Activated naive CD8-positive, alpha-beta T cell treated with anti-CD3 and anti-CD28 coated beads, Interleukin-2, amount 50 U/mL, for 16 hours (primary cell): ENCODE measurements around the gene ELMO2.

ENCODE experiments used
- DNase-seq: peaks from one replicate; pipeline ENCODE4 v3.0.0-alpha.2; 2020; ENCODE audit warnings: low read depth, low spot score

Gene ELMO2, protein sequence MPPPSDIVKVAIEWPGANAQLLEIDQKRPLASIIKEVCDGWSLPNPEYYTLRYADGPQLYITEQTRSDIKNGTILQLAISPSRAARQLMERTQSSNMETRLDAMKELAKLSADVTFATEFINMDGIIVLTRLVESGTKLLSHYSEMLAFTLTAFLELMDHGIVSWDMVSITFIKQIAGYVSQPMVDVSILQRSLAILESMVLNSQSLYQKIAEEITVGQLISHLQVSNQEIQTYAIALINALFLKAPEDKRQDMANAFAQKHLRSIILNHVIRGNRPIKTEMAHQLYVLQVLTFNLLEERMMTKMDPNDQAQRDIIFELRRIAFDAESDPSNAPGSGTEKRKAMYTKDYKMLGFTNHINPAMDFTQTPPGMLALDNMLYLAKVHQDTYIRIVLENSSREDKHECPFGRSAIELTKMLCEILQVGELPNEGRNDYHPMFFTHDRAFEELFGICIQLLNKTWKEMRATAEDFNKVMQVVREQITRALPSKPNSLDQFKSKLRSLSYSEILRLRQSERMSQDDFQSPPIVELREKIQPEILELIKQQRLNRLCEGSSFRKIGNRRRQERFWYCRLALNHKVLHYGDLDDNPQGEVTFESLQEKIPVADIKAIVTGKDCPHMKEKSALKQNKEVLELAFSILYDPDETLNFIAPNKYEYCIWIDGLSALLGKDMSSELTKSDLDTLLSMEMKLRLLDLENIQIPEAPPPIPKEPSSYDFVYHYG

GRCh38 chr20:46406200-46406985, at the start of gene ELMO2:
Gene ELMO2, minus strand, starts transcription at chr20:46406615. Its CDS starts 12,133 bp downstream, at chr20:46394482.
- DNase-seq, result peak; percentile 98

GRCh38 chr20:46455729-46456128, 49.3 kb upstream of the ELMO2 start:
- no peak for DNase-seq

DNA sequence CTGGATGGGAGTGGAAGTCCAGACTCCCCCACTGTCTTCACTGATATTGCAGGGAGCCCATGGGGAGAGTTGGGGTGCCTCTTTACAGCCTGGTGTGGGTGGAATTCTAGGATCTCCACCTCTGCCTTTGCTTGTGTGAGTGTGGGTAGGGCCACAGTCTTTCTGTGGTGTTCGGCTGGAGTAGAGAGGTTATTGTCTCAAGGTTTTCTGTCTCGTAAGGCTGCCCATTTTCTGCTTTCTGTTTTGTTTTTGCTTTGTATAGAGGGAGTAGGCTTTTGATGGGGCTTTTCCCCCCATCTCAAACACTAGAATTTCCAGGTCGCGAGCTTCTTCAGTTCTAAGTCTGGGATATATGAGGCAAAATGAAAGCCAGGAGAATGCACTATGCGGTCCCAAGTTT, 40.4 kb upstream of the ELMO2 start:
- no peak for DNase-seq

GRCh38 chr20:46439837-46440236, 33.4 kb upstream of the ELMO2 start:
- DNase-seq, result no peak

- DNase-seq, result no peak
Observed at GRCh38 chr20:46438156-46438750, 31.8 kb upstream of the ELMO2 start.

GRCh38 chr20:46435146-46435545, 28.7 kb upstream of the ELMO2 start:
- no peak for DNase-seq

DNA sequence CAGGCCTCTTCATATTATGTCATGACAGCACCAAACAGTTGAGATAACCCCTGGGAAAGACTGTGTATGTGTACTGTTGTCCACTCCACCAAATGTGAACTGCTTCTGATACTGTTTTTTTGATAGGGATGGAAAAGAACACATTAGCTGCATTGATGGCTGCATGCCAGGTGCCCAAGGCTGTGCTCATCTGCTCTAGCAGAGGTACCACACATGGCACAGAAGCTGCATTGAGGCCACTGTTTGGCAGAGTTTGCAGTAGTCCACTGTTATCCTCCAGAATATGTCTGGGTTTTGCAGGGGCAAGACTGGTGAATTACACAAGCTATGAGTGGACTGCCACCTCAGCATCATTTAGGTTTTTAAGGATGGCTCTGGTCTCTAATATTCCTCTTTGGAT, 28.2 kb upstream of the ELMO2 start:
- no peak for DNase-seq

- no peak for DNase-seq
Observed at GRCh38 chr20:46433051-46433450, 26.6 kb upstream of the ELMO2 start.

DNA sequence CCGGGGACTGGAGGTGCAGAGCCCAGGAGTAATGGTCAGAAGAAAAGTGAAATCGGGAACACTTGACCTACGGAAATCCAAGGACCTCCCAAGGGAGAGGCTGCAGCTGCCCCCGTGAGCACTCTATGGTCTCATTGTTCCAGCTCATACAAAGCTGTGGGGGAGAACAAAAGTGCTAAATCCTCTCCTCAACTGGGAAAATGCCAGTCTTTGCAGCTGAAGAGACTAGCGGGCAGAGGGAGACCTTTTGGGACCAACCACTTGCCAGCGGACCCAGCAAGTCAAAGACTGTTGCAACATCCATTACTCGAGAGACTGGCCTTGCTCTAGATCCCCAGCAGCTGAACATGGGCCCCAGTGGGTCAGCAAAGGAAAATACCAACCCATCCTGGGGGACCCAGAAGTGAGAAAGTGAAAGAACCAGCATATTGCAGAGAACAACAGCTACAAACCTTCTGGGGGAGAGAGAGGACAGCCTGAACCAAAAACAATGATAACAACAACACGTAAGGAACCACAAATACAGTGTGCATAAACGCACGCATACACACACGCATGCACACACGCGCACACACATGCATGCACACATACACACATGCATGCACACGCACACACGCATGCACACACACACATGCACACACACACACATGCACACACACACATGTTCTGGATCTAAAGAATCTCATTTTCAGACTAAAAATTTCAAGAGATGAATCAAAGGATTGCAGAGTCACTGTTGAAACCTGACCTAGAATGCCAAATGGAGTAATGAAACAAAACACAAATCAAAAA, 24.7 kb upstream of the ELMO2 start:
- no peak for DNase-seq

- DNase-seq, result no peak
Observed at GRCh38 chr20:46427384-46427783, 21.0 kb upstream of the ELMO2 start.

- no peak for DNase-seq
Observed at GRCh38 chr20:46423882-46424482, 17.6 kb upstream of the ELMO2 start.

DNA sequence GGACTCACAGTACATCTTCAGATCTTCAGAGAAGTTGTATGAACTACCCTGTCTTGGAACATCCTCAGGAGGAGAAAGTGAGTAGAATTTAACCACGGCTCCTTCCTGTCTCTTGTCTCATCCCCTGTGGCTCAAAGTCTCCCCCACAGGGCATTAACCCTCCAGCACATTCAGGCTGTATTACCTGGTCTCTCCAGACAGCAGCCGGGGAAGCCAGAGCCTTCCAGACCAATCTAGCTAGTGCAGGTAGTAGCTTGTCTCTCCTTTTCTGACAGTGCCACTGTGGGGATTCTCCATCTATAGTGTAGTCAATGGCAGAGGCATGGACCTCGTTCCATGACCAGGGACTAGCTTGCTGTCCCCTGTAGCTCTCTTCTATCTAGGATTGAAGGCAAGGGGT, 16.9 kb upstream of the ELMO2 start:
- no peak for DNase-seq

- no peak for DNase-seq
Observed at GRCh38 chr20:46420878-46421277, 14.5 kb upstream of the ELMO2 start.

DNA sequence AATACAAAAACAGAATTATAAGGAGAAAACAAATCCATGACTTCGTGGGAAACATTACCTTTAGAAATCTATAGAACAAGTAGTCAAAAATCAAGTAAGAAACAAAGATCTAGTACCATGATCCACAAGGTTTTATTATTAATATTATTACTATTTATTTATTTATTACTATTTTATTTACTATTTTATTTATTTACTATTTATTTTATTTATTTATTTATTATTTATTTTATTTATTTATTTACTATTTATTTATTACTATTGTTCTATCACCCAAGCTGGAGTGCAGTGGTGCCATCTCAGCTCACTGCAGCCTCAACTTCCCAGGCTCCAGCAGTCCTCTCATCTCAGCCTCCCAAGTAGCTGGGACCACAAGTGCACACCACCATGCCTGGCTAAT, 13.5 kb upstream of the ELMO2 start:
- DNase-seq, result no peak

- no peak for DNase-seq
Observed at GRCh38 chr20:46416839-46417238, 10.4 kb upstream of the ELMO2 start.

- DNase-seq, result no peak
Observed at GRCh38 chr20:46416421-46416820, 10.0 kb upstream of the ELMO2 start.

DNA sequence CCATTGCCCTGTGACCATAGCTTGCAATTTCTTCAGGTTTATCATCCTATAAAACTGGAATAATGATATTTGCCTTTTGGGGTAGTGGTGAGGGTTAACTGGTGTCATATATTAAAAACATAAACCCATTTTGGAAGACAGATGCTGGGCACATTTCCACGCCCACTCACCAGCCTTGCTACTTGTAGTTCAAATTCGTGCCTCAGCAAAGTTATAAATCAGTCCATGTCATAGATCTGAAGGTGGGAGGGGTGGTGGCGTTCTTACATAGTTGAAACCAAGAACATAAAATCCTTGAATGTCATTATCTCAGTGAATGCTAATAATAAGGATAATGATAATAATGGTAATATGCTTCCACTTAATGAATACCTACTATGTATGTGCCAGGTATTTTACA, 9.4 kb upstream of the ELMO2 start:
- DNase-seq, result no peak

DNA sequence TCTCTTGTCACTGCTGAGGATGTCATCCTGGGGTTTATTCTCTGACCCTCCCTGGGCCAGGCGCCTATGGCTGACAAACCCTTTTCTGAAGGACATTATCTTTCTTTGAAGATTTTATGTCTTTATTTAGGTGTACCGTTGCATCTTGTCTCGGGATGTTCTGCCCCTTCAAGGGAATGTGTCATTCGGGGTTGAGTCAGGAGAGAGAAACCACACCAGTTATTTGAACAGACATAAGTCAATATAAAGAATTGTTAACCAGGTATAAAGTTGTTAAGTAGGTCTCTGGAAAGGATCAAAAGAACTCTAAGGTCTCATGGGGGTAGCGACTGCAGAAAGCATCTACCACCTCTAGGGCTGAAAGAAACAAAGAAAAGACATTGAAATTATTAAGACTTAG, 8.2 kb upstream of the ELMO2 start:
- no peak for DNase-seq

DNA sequence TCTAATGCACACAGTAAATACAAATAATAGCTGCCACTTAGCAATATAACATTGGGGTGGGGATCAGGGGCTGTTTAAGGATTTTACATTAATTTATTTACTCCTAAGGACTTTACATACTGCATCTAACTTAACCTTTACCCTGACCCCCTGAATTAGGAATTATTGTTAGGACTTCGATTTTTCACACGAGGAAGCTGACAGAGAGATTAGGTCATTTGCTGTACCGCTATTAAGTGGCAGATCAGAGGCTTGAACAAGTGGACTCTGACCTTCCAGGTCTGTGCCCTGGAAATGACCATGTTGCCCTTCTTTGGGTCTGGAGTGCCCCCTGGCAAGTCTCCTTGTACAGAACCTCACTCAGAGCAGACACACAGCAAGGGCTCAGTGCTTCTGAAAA, 5.2 kb upstream of the ELMO2 start:
- no peak for DNase-seq

- no peak for DNase-seq
Observed at GRCh38 chr20:46408281-46408731, 1.9 kb upstream of the ELMO2 start.

GRCh38 chr20:46407671-46407996, 1.2 kb upstream of the ELMO2 start:
- no peak for DNase-seq
